H9 (cell line): Measurements from ENCODE around the gene KLC1. TPM values are rescaled to one million over a fixed set of nuclear protein-coding genes. Genes with fewer than 3 reads are reported as not detected.

ENCODE experiments used
- DNase-seq: peaks from one replicate; pipeline ENCODE4 v3.0.0-alpha.2; 2017
- H2AFZ ChIP-seq: one replicate; pipeline ENCODE4 v1.6.1; 2013; ENCODE audit warnings: mild to moderate bottlenecking, low read length, control low read depth, moderate library complexity
- H2AK5ac ChIP-seq: 2 replicates; pipeline ENCODE4 v1.6.1; 2013; ENCODE audit warnings: low read length, control low read depth, mixed read lengths; ENCODE audit not compliant: insufficient read length
- H2BK120ac ChIP-seq: one replicate; pipeline ENCODE4 v1.6.1; 2013; ENCODE audit warnings: low read depth, mild to moderate bottlenecking, low read length, control low read depth, inconsistent platforms; ENCODE audit not compliant: poor library complexity, severe bottlenecking
- H2BK12ac ChIP-seq: 2 replicates; pipeline ENCODE4 v1.6.1; 2013; ENCODE audit warnings: low read length, control low read depth, mixed read lengths, low read depth; ENCODE audit not compliant: insufficient read length
- H2BK15ac ChIP-seq: 2 replicates; pipeline ENCODE4 v1.6.1; 2013; ENCODE audit warnings: low read depth, low read length, control low read depth
- H2BK20ac ChIP-seq: one replicate; pipeline ENCODE4 v1.6.1; 2013; ENCODE audit warnings: low read depth, mild to moderate bottlenecking, low read length, control low read depth, inconsistent platforms; ENCODE audit not compliant: poor library complexity, severe bottlenecking
- H2BK5ac ChIP-seq: 2 replicates; pipeline ENCODE4 v1.6.1; 2013; ENCODE audit warnings: low read length, control low read depth, mixed read lengths; ENCODE audit not compliant: insufficient read length
- H3K14ac ChIP-seq: 2 replicates; pipeline ENCODE4 v1.6.1; 2013; ENCODE audit warnings: low read length, control low read depth; ENCODE audit not compliant: insufficient read depth
- H3K18ac ChIP-seq: 2 replicates; pipeline ENCODE4 v1.6.1; 2013; ENCODE audit warnings: low read depth, mild to moderate bottlenecking, mixed read lengths, low read length, control low read depth; ENCODE audit not compliant: insufficient read length
- H3K23ac ChIP-seq: 2 replicates; pipeline ENCODE4 v1.6.1; 2013; ENCODE audit warnings: low read length, control low read depth, mixed read lengths, low read depth; ENCODE audit not compliant: insufficient read length
- H3K23me2 ChIP-seq: 2 replicates; pipeline ENCODE4 v1.6.1; 2013; ENCODE audit warnings: low read depth, mild to moderate bottlenecking, mixed read lengths, low read length, control low read depth; ENCODE audit not compliant: insufficient read length, poor library complexity, severe bottlenecking
- H3K27ac ChIP-seq: 2 replicates; pipeline ENCODE4 v1.5.1; 2013; ENCODE audit warnings: low read length, control low read depth, mixed read lengths, low read depth; ENCODE audit not compliant: insufficient read length
- H3K27me3 ChIP-seq: 2 replicates; pipeline ENCODE4 v1.6.1; 2013; ENCODE audit warnings: low read length, control low read depth, inconsistent platforms; ENCODE audit not compliant: insufficient read depth
- H3K4ac ChIP-seq: 2 replicates; pipeline ENCODE4 v1.6.1; 2013; ENCODE audit warnings: low read depth, mild to moderate bottlenecking, control low read depth, inconsistent platforms, low read length, moderate library complexity
- H3K4me1 ChIP-seq: 2 replicates; pipeline ENCODE4 v1.6.1; 2013; ENCODE audit warnings: low read length, control low read depth, inconsistent platforms; ENCODE audit not compliant: insufficient read depth
- H3K4me2 ChIP-seq: 2 replicates; pipeline ENCODE4 v1.6.1; 2013; ENCODE audit warnings: low read length, control low read depth, mixed read lengths; ENCODE audit not compliant: insufficient read length, insufficient read depth
- H3K56ac ChIP-seq: 2 replicates; pipeline ENCODE4 v1.6.1; 2013; ENCODE audit warnings: low read depth, mild to moderate bottlenecking, mixed read lengths, low read length, control low read depth; ENCODE audit not compliant: insufficient read length
- H3K79me1 ChIP-seq: 2 replicates; pipeline ENCODE4 v1.6.1; 2013; ENCODE audit warnings: low read depth, mild to moderate bottlenecking, moderate library complexity, low read length, control low read depth, inconsistent platforms; ENCODE audit not compliant: insufficient read depth, poor library complexity, severe bottlenecking
- H3K79me2 ChIP-seq: 2 replicates; pipeline ENCODE4 v1.6.1; 2013; ENCODE audit warnings: low read length, control low read depth, inconsistent platforms; ENCODE audit not compliant: insufficient read depth
- H3K9ac ChIP-seq: 2 replicates; pipeline ENCODE4 v1.6.1; 2013; ENCODE audit warnings: low read length, control low read depth, mixed read lengths; ENCODE audit not compliant: insufficient read length; ENCODE audit errors: extremely low read depth
- H3K9me3 ChIP-seq: one replicate; pipeline ENCODE4 v1.6.1; 2013; ENCODE audit warnings: low read depth, low read length, inconsistent platforms; ENCODE audit not compliant: control insufficient read depth
- H3T11ph ChIP-seq: one replicate; pipeline ENCODE4 v1.6.1; 2013; ENCODE audit warnings: mild to moderate bottlenecking, low read length, control low read depth, inconsistent platforms
- H4K20me1 ChIP-seq: one replicate; pipeline ENCODE4 v1.6.1; 2013; ENCODE audit not compliant: control insufficient read depth, insufficient read length, insufficient read depth
- H4K5ac ChIP-seq: 2 replicates; pipeline ENCODE4 v1.6.1; 2013; ENCODE audit warnings: low read depth, mild to moderate bottlenecking, mixed read lengths, low read length, control low read depth; ENCODE audit not compliant: insufficient read length
- H4K8ac ChIP-seq: replicated peaks from 2 replicates; pipeline ENCODE4 v1.6.1; 2013; ENCODE audit warnings: low read length, control low read depth, mixed read lengths, low read depth; ENCODE audit not compliant: insufficient read length
- H4K91ac ChIP-seq: 2 replicates; pipeline ENCODE4 v1.6.1; 2013; ENCODE audit warnings: low read depth, mild to moderate bottlenecking, moderate library complexity, mixed read lengths, low read length, control low read depth; ENCODE audit not compliant: insufficient read length
- H3K27ac Mint-ChIP-seq, 3 experiments: 2 replicates in 2 of 3; 3 replicates in 1 of 3; pipeline ENCODE4 v1.8.0; 2020 to 2021; ENCODE audit warnings: mixed read lengths in 3 of 3, mild to moderate bottlenecking in 1 of 3, moderate library complexity in 1 of 3
- H3K27me3 Mint-ChIP-seq: 2 replicates; pipeline ENCODE4 v1.8.0; 2021; ENCODE audit warnings: low read depth, mild to moderate bottlenecking, moderate library complexity, mixed read lengths
- H3K36me3 Mint-ChIP-seq, 3 experiments: 2 replicates in 2 of 3; 3 replicates in 1 of 3; pipeline ENCODE4 v1.8.0; 2020 to 2021; ENCODE audit warnings: low read depth in 3 of 3, mixed read lengths in 3 of 3; ENCODE audit not compliant: insufficient read depth in 1 of 3
- H3K4me1 Mint-ChIP-seq, 2 experiments: 2 replicates each; pipeline ENCODE4 v1.8.0; 2020; ENCODE audit warnings: mixed read lengths in 2 of 2
- H3K4me3 Mint-ChIP-seq, 2 experiments: 2 replicates in 1 of 2; 3 replicates in 1 of 2; pipeline ENCODE4 v1.8.0; 2020 to 2021; ENCODE audit warnings: mild to moderate bottlenecking in 2 of 2, mixed read lengths in 2 of 2, moderate library complexity in 1 of 2
- H3K9me3 Mint-ChIP-seq, 2 experiments: 2 replicates in 1 of 2; 3 replicates in 1 of 2; pipeline ENCODE4 v1.8.0; 2020; ENCODE audit warnings: mild to moderate bottlenecking in 2 of 2, mixed read lengths in 2 of 2, moderate library complexity in 1 of 2
- CTCF ChIP-seq: fragments of 200-600 bp; sonication (generic); conservative IDR thresholded peaks from 3 replicates; pipeline ENCODE4 v1.8.0; 2021; ENCODE audit warnings: antibody characterized with exemption, mild to moderate bottlenecking
- WGBS: extraction: QIAGEN DNeasy Blood & Tissue Kit; methylation state at CpG from one replicate; pipeline ENCODE4 v1.1.7; 2013; ENCODE audit warnings: missing lambda C conversion rate, low lambda C conversion rate, mixed read lengths; ENCODE audit not compliant: insufficient read length; ENCODE audit errors: extremely low coverage; 5-methylcytosine and 5-hydroxymethylcytosine counted together
- total RNA-seq: library from RNA; stranded (reverse); gene quantifications from 2 replicates; pipeline ENCODE4 v1.2.1, GENCODE V29; 2021

KLC1 gene
- total RNA-seq, 1 experiment from 2014 or later = 143 TPM

GRCh38 chr14:103654619-103655018 is 25.6 kb downstream of the KLC1 start:
- H3K79me2 ChIP-seq = peaks cover 7% of the 10 kb centered on the region; the same call in 1 of the 2 replicates

More at GRCh38 chr14:103654619-103655018, 25.6 kb downstream of the KLC1 start:
- Histone ChIP-seq H3K4me2 (no peak overlapping the region), H2BK20ac (no peak overlapping the region), H2BK120ac (no peak overlapping the region), H4K91ac (no peak overlapping the region), H3K27ac (no peak overlapping the region), H3K4ac (no peak overlapping the region), H3K23me2 (no peaks in the 10 kb centered on the region), H2BK12ac (no peak overlapping the region), H4K8ac (no peak overlapping the region), H3K9ac (no peak overlapping the region), H3K79me1 (peaks cover 6% of the 10 kb centered on the region), H4K20me1 (no peaks in the 10 kb centered on the region), H2AFZ (no peak overlapping the region), H3K27me3 (no peaks in the 10 kb centered on the region), H3K56ac (no peak overlapping the region), H3K9me3 (no peaks in the 10 kb centered on the region), H3K14ac (no peak overlapping the region), H3T11ph (no peak overlapping the region), H2BK15ac (no peak overlapping the region), H3K18ac (no peak overlapping the region), H4K5ac (no peak overlapping the region), H2AK5ac (no peak overlapping the region), H3K23ac (no peak overlapping the region), H3K4me1 (no peaks in the 10 kb centered on the region), H2BK5ac (no peak overlapping the region)
- no peak for TF ChIP-seq CTCF
- peaks cover 26 to 54% (median 52%) of the 10 kb centered on the region in 3 experiments; a peak in 6 of 7 replicates for H3K36me3 Mint-ChIP-seq
- no peak overlapping the region for H3K27ac Mint-ChIP-seq
- no CpG with 5 or more reads among the region's 6 CpGs for WGBS
- no peak for DNase-seq
- no peak overlapping the region for H3K4me3 Mint-ChIP-seq
- no peaks in the 10 kb centered on the region for H3K4me1 Mint-ChIP-seq
- no peaks in the 10 kb centered on the region for H3K27me3 Mint-ChIP-seq
- no peaks in the 10 kb centered on the region for H3K9me3 Mint-ChIP-seq
